ENCODE data around the gene MUC6.

MUC6 gene

GRCh38 chr11:1008803-1009145, 27.7 kb downstream of the MUC6 start:
- Histone ChIP-seq H3K4me1 (ENCODE audit: control insufficient read depth, insufficient read depth, low read length) (no peaks in the 10 kb centered on the region), H3K4me3 (ENCODE audit: low read depth, low read length) (no peak overlapping the region), H3K9me3 (ENCODE audit: control insufficient read depth, insufficient read depth, low read depth, low read length) (no peaks in the 10 kb centered on the region), H3K27ac (ENCODE audit: extremely low read depth, low read depth, low read length) (no peak overlapping the region), H3K36me3 (ENCODE audit: control insufficient read depth in 2 of 2, insufficient read depth in 1 of 2, low read length in 2 of 2) (peaks cover 3 to 82% of the 10 kb centered on the region in 2 experiments; a peak in 2 of 3 replicates)
- ChIA-PET POLR2A (no interaction called here), CTCF (no interaction called here)
- no peak for TF ChIP-seq ZXDB (tag by site-specific recombination; IDR thresholded peaks at IDR 0.05)

GRCh38 chr11:1008001-1008802, 28.3 kb downstream of the MUC6 start:
- TF ChIP-seq, protein P1, sequence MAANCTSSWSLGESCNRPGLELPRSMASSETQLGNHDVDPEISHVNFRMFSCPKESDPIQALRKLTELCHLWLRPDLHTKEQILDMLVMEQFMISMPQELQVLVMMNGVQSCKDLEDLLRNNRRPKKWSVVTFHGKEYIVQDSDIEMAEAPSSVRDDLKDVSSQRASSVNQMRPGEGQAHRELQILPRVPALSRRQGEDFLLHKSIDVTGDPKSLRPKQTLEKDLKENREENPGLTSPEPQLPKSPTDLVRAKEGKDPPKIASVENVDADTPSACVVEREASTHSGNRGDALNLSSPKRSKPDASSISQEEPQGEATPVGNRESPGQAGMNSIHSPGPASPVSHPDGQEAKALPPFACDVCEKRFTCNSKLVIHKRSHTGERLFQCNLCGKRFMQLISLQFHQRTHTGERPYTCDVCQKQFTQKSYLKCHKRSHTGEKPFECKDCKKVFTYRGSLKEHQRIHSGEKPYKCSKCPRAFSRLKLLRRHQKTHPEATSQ (tag by site-specific recombination; IDR thresholded peaks at IDR 0.05) = no peak
- no peak for TF ChIP-seq ZNF624 (tag by site-specific recombination; IDR thresholded peaks at IDR 0.05)
- no peak for TF ChIP-seq ZNF114 (tag by site-specific recombination; IDR thresholded peaks at IDR 0.05)
- no peak for TF ChIP-seq RBAK (tag by site-specific recombination; IDR thresholded peaks at IDR 0.05)
- peak; percentile 42 for TF ChIP-seq ZIC2 (tag by site-specific recombination; IDR thresholded peaks at IDR 0.05)
- no peak for TF ChIP-seq YY1 (tag by site-specific recombination; IDR thresholded peaks at IDR 0.05)
- no peak for TF ChIP-seq ZNF76 (tag by site-specific recombination; IDR thresholded peaks at IDR 0.05; ENCODE audit: borderline replicate concordance, low read depth)
- no peak for TF ChIP-seq ZNF785 (tag by site-specific recombination; IDR thresholded peaks at IDR 0.05)
- TF ChIP-seq ZBTB6 (tag by site-specific recombination; IDR thresholded peaks at IDR 0.05) = peak; percentile 21; the same call in 1 of the 2 replicates
- no peak for TF ChIP-seq ZNF830 (tag by site-specific recombination; IDR thresholded peaks at IDR 0.05; ENCODE audit: low read depth)
- no peak for TF ChIP-seq ZNF223 (tag by site-specific recombination; IDR thresholded peaks at IDR 0.05)
- TF ChIP-seq ZNF571 (tag by site-specific recombination; IDR thresholded peaks at IDR 0.05) = no peak
- TF ChIP-seq ZNF837 (tag by site-specific recombination; IDR thresholded peaks at IDR 0.05) = no peak
- no peak for TF ChIP-seq KLF16 (tag by site-specific recombination; IDR thresholded peaks at IDR 0.05)
- no peak for TF ChIP-seq ZNF214 (tag by site-specific recombination; IDR thresholded peaks at IDR 0.05; ENCODE audit: borderline replicate concordance)
- no peak for TF ChIP-seq CTCF (tag by site-specific recombination; IDR thresholded peaks at IDR 0.05)
- ChIA-PET CTCF (interaction anchor here (0.6 kb wide), 1 partner anchor 34 kb away, joined by 6 read pairs; no protein-coding TSS in a partner anchor), POLR2A (no interaction called here)
- Histone ChIP-seq H3K4me3 (ENCODE audit: low read depth, low read length) (no peak overlapping the region), H3K36me3 (ENCODE audit: control insufficient read depth in 2 of 2, insufficient read depth in 1 of 2, low read length in 2 of 2) (peaks cover 3 to 88% of the 10 kb centered on the region in 2 experiments; a peak in 2 of 3 replicates), H3K9me3 (ENCODE audit: control insufficient read depth, insufficient read depth, low read depth, low read length) (no peaks in the 10 kb centered on the region), H3K27ac (ENCODE audit: extremely low read depth, low read depth, low read length) (no peak overlapping the region), H3K4me1 (ENCODE audit: control insufficient read depth, insufficient read depth, low read length) (no peaks in the 10 kb centered on the region)

- no peak overlapping the region for H3K27ac ChIP-seq (ENCODE audit: extremely low read depth, low read depth, low read length)
- POLR2A ChIA-PET = no interaction called here
- no peaks in the 10 kb centered on the region for H3K4me1 ChIP-seq (ENCODE audit: control insufficient read depth, insufficient read depth, low read length)
- CTCF ChIA-PET = no interaction called here
- H3K9me3 ChIP-seq (ENCODE audit: control insufficient read depth, insufficient read depth, low read depth, low read length) = no peaks in the 10 kb centered on the region
- peaks cover 3 to 97% of the 10 kb centered on the region in 2 experiments; a peak in 2 of 3 replicates for H3K36me3 ChIP-seq (ENCODE audit: control insufficient read depth in 2 of 2, insufficient read depth in 1 of 2, low read length in 2 of 2)
- H3K4me3 ChIP-seq (ENCODE audit: low read depth, low read length) = no peak overlapping the region
- TF ChIP-seq, protein P2, sequence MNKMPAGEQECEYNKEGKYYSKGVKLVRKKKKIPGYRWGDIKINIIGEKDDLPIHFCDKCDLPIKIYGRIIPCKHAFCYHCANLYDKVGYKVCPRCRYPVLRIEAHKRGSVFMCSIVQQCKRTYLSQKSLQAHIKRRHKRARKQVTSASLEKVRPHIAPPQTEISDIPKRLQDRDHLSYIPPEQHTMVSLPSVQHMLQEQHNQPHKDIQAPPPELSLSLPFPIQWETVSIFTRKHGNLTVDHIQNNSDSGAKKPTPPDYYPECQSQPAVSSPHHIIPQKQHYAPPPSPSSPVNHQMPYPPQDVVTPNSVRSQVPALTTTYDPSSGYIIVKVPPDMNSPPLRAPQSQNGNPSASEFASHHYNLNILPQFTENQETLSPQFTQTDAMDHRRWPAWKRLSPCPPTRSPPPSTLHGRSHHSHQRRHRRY (tag by site-specific recombination; IDR thresholded peaks at IDR 0.05) = no peak
- TF ChIP-seq, protein P3, sequence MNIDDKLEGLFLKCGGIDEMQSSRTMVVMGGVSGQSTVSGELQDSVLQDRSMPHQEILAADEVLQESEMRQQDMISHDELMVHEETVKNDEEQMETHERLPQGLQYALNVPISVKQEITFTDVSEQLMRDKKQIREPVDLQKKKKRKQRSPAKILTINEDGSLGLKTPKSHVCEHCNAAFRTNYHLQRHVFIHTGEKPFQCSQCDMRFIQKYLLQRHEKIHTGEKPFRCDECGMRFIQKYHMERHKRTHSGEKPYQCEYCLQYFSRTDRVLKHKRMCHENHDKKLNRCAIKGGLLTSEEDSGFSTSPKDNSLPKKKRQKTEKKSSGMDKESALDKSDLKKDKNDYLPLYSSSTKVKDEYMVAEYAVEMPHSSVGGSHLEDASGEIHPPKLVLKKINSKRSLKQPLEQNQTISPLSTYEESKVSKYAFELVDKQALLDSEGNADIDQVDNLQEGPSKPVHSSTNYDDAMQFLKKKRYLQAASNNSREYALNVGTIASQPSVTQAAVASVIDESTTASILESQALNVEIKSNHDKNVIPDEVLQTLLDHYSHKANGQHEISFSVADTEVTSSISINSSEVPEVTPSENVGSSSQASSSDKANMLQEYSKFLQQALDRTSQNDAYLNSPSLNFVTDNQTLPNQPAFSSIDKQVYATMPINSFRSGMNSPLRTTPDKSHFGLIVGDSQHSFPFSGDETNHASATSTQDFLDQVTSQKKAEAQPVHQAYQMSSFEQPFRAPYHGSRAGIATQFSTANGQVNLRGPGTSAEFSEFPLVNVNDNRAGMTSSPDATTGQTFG (tag by site-specific recombination; IDR thresholded peaks at IDR 0.05; ENCODE audit: borderline replicate concordance) = no peak
- TF ChIP-seq ZFP69B (tag by site-specific recombination; IDR thresholded peaks at IDR 0.05) (no peak), GLI4 (tag by site-specific recombination; IDR thresholded peaks at IDR 0.05) (no peak), ZNF548 (tag by site-specific recombination; IDR thresholded peaks at IDR 0.05) (no peak)
Measured at GRCh38 chr11:1007279-1007678, 29.2 kb downstream of the MUC6 start.
